Fibroblast of lung (primary cell): Measurements from ENCODE around the gene EIF4A3. TPM values are rescaled to one million over a fixed set of nuclear protein-coding genes. Genes with fewer than 3 reads are reported as not detected.

ENCODE experiments used
- DNase-seq, 2 donors: peaks; one replicate each; pipeline versions ENCODE4 v3.0.0 to v3.0.0-alpha.2; 2010; ENCODE audit warnings: low read depth in 2 of 2
- H2AFZ ChIP-seq: 2 replicates; pipeline ENCODE4 v1.5.1; 2012; ENCODE audit warnings: low read length, control low read depth, inconsistent platforms
- H3K27ac ChIP-seq: 2 replicates; pipeline ENCODE4 v1.5.1; 2011; ENCODE audit warnings: low read length, control low read depth; ENCODE audit not compliant: insufficient read depth
- H3K27me3 ChIP-seq: 2 replicates; pipeline ENCODE4 v1.5.1; 2011; ENCODE audit warnings: mild to moderate bottlenecking, low read length; ENCODE audit not compliant: control insufficient read depth, insufficient read depth
- H3K36me3 ChIP-seq: 2 replicates; pipeline ENCODE4 v1.5.1; 2011; ENCODE audit warnings: low read length; ENCODE audit not compliant: control insufficient read depth, insufficient read depth
- H3K4me1 ChIP-seq: 2 replicates; pipeline ENCODE4 v1.5.1; 2011; ENCODE audit warnings: low read length; ENCODE audit not compliant: control insufficient read depth, insufficient read depth; ENCODE audit errors: extremely low read depth
- H3K4me2 ChIP-seq: 2 replicates; pipeline ENCODE4 v1.5.1; 2011; ENCODE audit warnings: low read length, control low read depth; ENCODE audit not compliant: insufficient read depth; ENCODE audit errors: extremely low read depth
- H3K4me3 ChIP-seq, 4 experiments: fragments of 200-600 bp in 1 of 4; sonication (generic) in 1 of 4; replicated peaks in 1 of 4; 2 replicates each; pipeline ENCODE4 v1.5.1; 2011 to 2016; ENCODE audit warnings: low read length in 4 of 4, low read depth in 3 of 4, mild to moderate bottlenecking in 3 of 4, control low read depth in 2 of 4, inconsistent platforms in 1 of 4, mixed read lengths in 1 of 4; ENCODE audit not compliant: insufficient read depth in 1 of 4; ENCODE audit errors: control extremely low read depth in 1 of 4
- H3K79me2 ChIP-seq: 2 replicates; pipeline ENCODE4 v1.5.1; 2012; ENCODE audit warnings: mild to moderate bottlenecking, low read length, inconsistent platforms; ENCODE audit not compliant: control insufficient read depth, insufficient read depth
- H3K9ac ChIP-seq: 2 replicates; pipeline ENCODE4 v1.5.1; 2011; ENCODE audit warnings: mild to moderate bottlenecking, low read length, control low read depth; ENCODE audit not compliant: insufficient read depth
- H3K9me3 ChIP-seq: 2 replicates; pipeline ENCODE4 v1.5.1; 2012; ENCODE audit warnings: low read depth, low read length; ENCODE audit not compliant: control insufficient read depth, insufficient read depth
- H4K20me1 ChIP-seq: 2 replicates; pipeline ENCODE4 v1.5.1; 2011; ENCODE audit warnings: low read length; ENCODE audit not compliant: control insufficient read depth, insufficient read depth; ENCODE audit errors: extremely low read depth
- CTCF ChIP-seq, 2 donors: IDR thresholded peaks in 1 of 2; conservative IDR thresholded peaks in 1 of 2; 1 replicate in 1 of 2; 2 replicates in 1 of 2; pipeline ENCODE4 v1.5.1; 2011 to 2012; ENCODE audit warnings: low read length in 2 of 2, control low read depth in 1 of 2, inconsistent platforms in 1 of 2, low read depth in 1 of 2, mild to moderate bottlenecking in 1 of 2
- EZH2 ChIP-seq: IDR thresholded peaks from 2 replicates; pipeline ENCODE4 v1.5.1; 2012; ENCODE audit warnings: low read length, control low read depth, mild to moderate bottlenecking; ENCODE audit errors: missing control alignments
- polyA plus RNA-seq, 2 donors: library from polyadenylated mRNA; depleted of rRNA in 1 of 2; stranded (reverse) in 1 of 2; unstranded in 1 of 2; fragments of >200 nt; gene quantifications; 2 replicates each; pipeline ENCODE4 v1.2.1, GENCODE V29; 2011 to 2012; ENCODE audit warnings: missing spikeins in 1 of 2
- total RNA-seq: library from RNA; depleted of rRNA; stranded (reverse); fragments of >200 nt; gene quantifications from 2 replicates; pipeline ENCODE4 v1.2.1, GENCODE V29; 2014

EIF4A3 gene
- total and polyA plus RNA-seq, 2 donors (not counting 1 experiment from before 2014, with no cell fraction given): 73.2 to 110 TPM

GRCh38 chr17:80168371-80168770, 21.4 kb upstream of the EIF4A3 start:
- no peak overlapping the region for H2AFZ ChIP-seq
- no peaks in the 10 kb centered on the region for H3K9me3 ChIP-seq
- TF ChIP-seq EZH2: no peak
- TF ChIP-seq CTCF (conservative IDR thresholded peaks at IDR 0.05 in 1 of 2, IDR thresholded peaks at IDR 0.05 in 1 of 2; ENCODE audit: low read depth in 1 of 2, low read length in 2 of 2): no peak
- H3K4me1 ChIP-seq: no peaks in the 10 kb centered on the region
- H3K9ac ChIP-seq: no peak overlapping the region
- H3K79me2 ChIP-seq: no peaks in the 10 kb centered on the region
- H3K4me2 ChIP-seq: no peak overlapping the region
- H3K27me3 ChIP-seq: peaks cover 12% of the 10 kb centered on the region
- H3K36me3 ChIP-seq: no peaks in the 10 kb centered on the region
- H3K27ac ChIP-seq: no peak overlapping the region
- no peak overlapping the region for H3K4me3 ChIP-seq
- peak in 1 of 2 donors; percentile 22 for DNase-seq
- H4K20me1 ChIP-seq: no peaks in the 10 kb centered on the region

- H3K36me3 ChIP-seq: no peaks in the 10 kb centered on the region
- H3K4me1 ChIP-seq: no peaks in the 10 kb centered on the region
- no peak overlapping the region for H2AFZ ChIP-seq
- no peaks in the 10 kb centered on the region for H4K20me1 ChIP-seq
- H3K9me3 ChIP-seq: no peaks in the 10 kb centered on the region
- H3K9ac ChIP-seq: no peak overlapping the region
- no peak for TF ChIP-seq EZH2
- no peak for TF ChIP-seq CTCF (conservative IDR thresholded peaks at IDR 0.05 in 1 of 2, IDR thresholded peaks at IDR 0.05 in 1 of 2; ENCODE audit: low read depth in 1 of 2, low read length in 2 of 2)
- H3K4me2 ChIP-seq: no peak overlapping the region
- H3K27ac ChIP-seq: no peak overlapping the region
- H3K27me3 ChIP-seq: peaks cover 10% of the 10 kb centered on the region
- DNase-seq: no peak
- no peak overlapping the region for H3K4me3 ChIP-seq
- no peaks in the 10 kb centered on the region for H3K79me2 ChIP-seq
Observed at GRCh38 chr17:80166446-80166845, 19.5 kb upstream of the EIF4A3 start.

- Histone ChIP-seq H2AFZ (no peak overlapping the region), H3K27ac (no peak overlapping the region), H3K4me2 (no peak overlapping the region), H3K9me3 (no peaks in the 10 kb centered on the region), H3K79me2 (no peaks in the 10 kb centered on the region), H3K9ac (no peak overlapping the region), H3K4me1 (no peaks in the 10 kb centered on the region), H3K27me3 (peaks cover 4% of the 10 kb centered on the region), H4K20me1 (no peaks in the 10 kb centered on the region), H3K36me3 (no peaks in the 10 kb centered on the region), H3K4me3 (no peak overlapping the region)
- no peak for TF ChIP-seq CTCF (conservative IDR thresholded peaks at IDR 0.05 in 1 of 2, IDR thresholded peaks at IDR 0.05 in 1 of 2; ENCODE audit: low read depth in 1 of 2, low read length in 2 of 2)
- no peak for TF ChIP-seq EZH2
- DNase-seq: no peak
Observed at GRCh38 chr17:80164185-80164584, 17.3 kb upstream of the EIF4A3 start.
